Vagina (tissue), 2 donors: ENCODE measurements around the gene DNMT3B.

Source experiments
- CTCF ChIP-seq, 3 experiments: fragments of 450-650 bp in 2 of 3; fragments of 200-600 bp in 1 of 3; sonication (generic) in 1 of 3; IDR thresholded peaks; one replicate each; pipeline ENCODE4 v1.5.1; 2017 to 2019; ENCODE audit warnings: antibody characterized with exemption in 3 of 3, mild to moderate bottlenecking in 2 of 3, moderate library complexity in 2 of 3
- POLR2A ChIP-seq, 2 donors: fragments of 450-650 bp; IDR thresholded peaks; one replicate each; pipeline ENCODE4 v1.6.1; 2017; ENCODE audit warnings: antibody characterized with exemption in 2 of 2, mild to moderate bottlenecking in 2 of 2, moderate library complexity in 2 of 2
- POLR2AphosphoS5 ChIP-seq, 2 donors: sonication (generic); formaldehyde crosslinking; IDR thresholded peaks; one replicate each; pipeline ENCODE4 v1.9.0; 2017; ENCODE audit warnings: antibody characterized with exemption in 2 of 2, mild to moderate bottlenecking in 2 of 2, low read depth in 1 of 2; ENCODE audit not compliant: insufficient read depth in 1 of 2

GRCh38 chr20:32780278-32780677 is 18.1 kb downstream of the DNMT3B start:
- TF ChIP-seq CTCF (IDR thresholded peaks at IDR 0.05) (no peak), POLR2AphosphoS5 (IDR thresholded peaks at IDR 0.05; ENCODE audit: insufficient read depth in 1 of 2, low read depth in 1 of 2) (no peak), POLR2A (IDR thresholded peaks at IDR 0.05) (no peak)
